HG02970 (cell line): ENCODE data around the gene WASL.
"Not testable (repeated sequence)": the region's sequence is repeated elsewhere in the genome, so short reads cannot be mapped to it uniquely, and the experiment has no call there.

Experiments
- ATAC-seq: cut with Tn5 transposase; IDR thresholded peaks from one replicate; pipeline ENCODE4 v1.9.1; 2021; ENCODE audit warnings: mild to moderate bottlenecking, moderate library complexity, moderate number of reproducible peaks; ENCODE audit not compliant: unreplicated experiment, low FRiP score

Gene WASL

DNA sequence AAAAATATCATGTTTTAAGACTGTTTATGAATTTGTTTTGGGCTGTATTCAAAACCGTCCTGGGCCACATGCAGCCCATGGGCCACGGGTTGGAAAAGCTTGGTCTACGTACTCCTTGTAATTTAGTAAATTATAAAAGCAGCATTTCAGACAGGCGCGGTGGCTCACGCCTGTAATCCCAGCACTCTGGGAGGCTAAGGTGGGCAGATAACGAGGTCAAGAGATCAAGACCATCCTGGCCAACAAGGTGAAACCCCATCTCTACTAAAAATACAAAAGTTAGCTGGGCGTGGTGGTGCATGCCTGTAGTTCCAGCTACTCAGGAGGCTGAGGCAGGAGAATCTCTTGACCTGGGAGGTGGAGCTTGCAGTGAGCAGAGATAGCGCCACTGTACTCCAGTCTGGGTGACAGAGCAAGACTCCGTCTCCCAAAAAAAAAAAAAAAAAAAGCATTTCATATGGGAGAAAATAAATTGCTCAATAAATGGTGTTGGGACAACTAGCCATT lies 11.6 kb downstream of the WASL start:
- not testable (repeated sequence) for ATAC-seq

- no peak for ATAC-seq
Observed at GRCh38 chr7:123735539-123735938, 13.3 kb downstream of the WASL start.

DNA sequence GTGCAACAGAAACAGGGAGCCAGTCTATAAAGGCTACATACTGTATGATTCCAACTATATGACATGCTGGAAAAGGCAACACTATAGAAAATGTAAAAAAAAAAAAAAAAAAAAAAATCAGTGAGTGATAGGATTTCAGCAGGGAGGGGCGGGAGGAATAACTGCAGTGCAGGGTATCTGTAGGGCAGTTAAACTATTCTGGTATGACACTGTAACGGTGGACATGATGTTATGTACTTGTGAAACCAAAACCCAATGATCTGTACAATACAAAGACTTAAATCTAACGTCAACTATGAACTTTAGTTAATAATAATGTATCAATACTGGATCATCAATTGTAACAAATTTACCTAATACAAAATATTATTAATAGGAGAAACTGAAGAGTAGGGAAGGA lies 14.3 kb downstream of the WASL start:
- ATAC-seq: no peak

- no peak for ATAC-seq
Observed at GRCh38 chr7:123732413-123733091, 16.3 kb downstream of the WASL start.

- ATAC-seq: no peak
Observed at GRCh38 chr7:123729218-123729578, 19.6 kb downstream of the WASL start.

- no peak for ATAC-seq
Observed at GRCh38 chr7:123727071-123727837, 21.5 kb downstream of the WASL start.

GRCh38 chr7:123725586-123726171 lies 23.1 kb downstream of the WASL start:
- no peak for ATAC-seq

DNA sequence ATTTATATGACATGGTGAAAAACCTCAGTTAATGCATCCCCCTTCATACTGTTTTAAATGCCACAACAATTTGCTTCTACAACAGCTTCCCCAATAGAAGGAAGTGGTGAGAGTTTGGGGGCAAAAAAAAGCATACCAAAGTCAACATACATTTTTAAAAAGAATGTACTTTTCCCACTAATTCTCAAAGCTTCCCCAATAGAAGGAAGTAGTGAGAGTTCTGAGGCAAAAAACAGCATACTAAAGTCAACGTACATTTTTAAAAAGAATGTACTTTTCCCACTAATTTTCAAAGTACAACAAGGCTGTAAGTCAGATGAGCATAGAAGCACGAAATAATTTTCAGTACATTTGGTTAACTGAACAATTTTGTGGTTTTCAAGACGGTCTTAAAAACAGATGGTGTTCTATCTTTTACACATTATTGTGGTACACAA lies 24.0 kb downstream of the WASL start:
- ATAC-seq: no peak

- no peak for ATAC-seq
Observed at GRCh38 chr7:123723913-123724312, 24.9 kb downstream of the WASL start.

DNA sequence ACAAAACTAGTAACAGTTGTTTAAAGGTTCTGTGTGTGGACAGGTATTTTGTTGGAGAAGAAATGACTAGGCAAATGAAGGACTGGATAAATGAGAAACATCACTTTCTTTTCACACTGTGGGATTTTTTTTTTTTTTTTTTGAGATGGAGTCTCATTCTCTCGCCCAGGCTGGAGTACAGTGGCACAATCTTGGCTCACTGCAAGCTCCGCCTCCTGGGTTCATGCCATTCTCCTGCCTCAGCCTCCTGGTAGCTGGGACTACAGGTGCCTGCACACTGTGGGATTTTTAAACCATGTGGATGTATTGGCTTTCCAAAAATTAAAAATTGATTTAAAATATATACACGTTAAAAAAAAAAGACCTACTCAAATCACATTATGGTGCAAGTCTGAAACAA lies 28.3 kb downstream of the WASL start:
- ATAC-seq: not testable (repeated sequence)

DNA sequence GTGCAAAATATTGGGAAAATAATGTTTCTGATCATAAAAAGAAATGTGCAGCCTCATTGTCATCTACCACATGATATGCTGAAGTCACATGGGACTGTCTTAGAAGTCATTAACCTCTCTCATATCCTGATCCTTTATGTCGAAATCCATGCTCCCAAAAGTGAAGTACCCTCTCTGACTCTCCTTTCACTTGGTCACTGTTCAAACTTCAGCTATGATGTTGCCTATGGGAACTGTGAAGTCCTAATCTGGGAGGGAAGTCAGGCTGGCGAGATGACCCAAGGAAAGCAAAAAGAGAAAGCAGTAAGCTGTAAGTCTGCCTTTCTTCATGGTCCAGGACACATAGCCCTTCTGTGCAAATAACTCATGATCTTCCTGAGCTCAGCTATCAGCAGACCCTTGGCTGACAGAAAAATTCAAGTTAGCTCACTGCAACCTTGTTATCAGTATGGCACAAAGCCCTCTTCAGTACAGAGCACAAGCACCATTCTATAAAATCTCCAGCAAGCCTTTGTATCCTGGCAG lies 29.5 kb downstream of the WASL start:
- no peak for ATAC-seq

- no peak for ATAC-seq
Observed at GRCh38 chr7:123718773-123719172, 30.0 kb downstream of the WASL start.

GRCh38 chr7:123717689-123718088 lies 31.1 kb downstream of the WASL start:
- no peak for ATAC-seq

GRCh38 chr7:123716877-123717276 lies 31.9 kb downstream of the WASL start:
- ATAC-seq: no peak

DNA sequence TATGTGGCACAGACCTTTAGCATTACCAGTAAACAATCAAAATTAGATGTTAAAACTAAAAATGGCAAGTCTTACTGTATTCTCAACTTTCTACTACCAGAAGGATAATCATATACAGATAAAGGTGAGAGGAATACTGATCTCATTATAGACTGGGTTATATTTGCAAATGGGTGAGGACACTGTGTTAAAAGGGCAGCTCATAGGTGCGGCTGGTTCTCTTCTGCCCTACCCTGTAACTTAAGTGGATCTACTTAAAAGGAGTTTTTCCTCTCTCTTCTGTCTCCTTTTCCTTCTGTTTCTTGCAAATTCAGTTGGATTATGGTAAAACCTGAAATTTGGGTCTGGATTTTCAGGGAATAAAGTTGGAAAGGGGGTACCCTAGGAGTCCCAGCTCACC lies 33.0 kb downstream of the WASL start:
- ATAC-seq: no peak

DNA sequence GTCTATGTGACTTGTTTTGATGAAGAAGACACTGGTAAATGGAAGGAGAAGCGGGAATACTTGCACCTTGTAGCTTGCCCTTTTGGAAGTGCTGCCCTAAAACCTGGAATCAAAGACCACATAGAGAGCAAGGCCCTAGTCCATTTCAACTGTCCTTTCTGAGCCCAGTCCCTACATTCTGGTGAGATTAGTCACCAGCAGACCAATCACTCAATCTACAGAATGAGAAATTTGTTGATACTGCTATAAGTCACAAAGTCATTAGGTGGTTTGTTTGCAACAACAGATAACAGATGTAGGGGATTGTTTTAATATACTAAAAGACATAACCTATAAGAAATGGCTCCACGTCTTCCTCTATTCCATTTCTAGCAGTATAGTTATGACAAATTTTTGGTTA lies 33.6 kb downstream of the WASL start:
- no peak for ATAC-seq

DNA sequence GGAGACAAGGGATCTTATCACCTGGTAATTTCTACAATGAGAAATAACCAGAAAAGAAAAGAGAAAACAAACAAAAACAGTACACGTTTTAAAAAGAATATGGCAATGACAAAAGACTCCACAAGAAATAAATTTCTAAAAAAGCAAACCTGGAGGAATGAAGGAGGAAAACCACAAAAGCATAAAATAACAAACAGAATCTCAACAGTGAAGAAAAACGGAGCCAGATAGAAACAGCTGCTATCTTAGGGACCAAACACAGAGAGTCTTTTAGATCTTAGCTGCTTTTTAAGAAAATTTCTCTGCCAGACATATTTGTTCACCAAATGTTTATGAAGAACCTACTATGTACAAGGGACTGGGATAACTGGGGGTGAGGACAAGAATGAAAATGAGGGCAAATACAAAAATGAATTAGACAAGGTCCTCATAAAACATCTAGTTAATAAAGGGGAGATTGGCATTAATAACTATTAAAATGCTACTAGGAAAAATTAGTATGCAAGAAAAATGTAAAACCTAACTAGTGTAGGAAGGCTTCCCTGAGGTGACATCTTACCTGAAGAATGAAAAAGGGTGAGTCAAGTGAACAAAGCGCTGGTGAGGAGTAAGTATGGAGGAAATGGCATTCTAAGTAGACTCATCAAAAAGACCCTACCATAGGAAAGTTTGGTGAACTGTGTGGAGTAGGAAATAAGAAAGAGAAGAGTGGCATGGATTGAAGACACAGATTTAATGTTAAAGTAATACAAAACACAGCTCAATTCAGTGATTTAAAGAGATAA lies 34.3 kb downstream of the WASL start:
- ATAC-seq: no peak

- no peak for ATAC-seq
Observed at GRCh38 chr7:123712619-123713018, 36.2 kb downstream of the WASL start.

DNA sequence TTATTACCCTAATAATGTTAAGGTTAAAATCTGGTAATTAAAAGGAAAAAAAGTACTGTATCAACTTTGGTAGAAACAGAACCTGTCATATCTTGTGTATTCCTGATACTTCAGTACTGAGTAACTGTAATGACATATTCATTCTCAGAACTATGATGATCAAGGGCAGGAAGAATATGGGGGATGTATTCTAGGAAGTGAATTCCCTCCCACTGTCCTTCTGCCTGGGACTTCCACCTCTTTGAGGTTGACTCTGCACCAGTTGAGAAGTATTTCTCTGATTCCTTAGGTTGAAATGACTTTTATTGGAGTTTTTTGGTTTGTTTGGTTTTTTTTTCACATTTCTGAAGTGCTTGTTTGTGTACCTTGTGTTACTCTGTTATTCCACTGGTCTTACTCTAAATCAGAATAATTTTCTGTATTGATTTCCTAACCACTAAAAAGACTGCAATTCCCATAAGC lies 36.9 kb downstream of the WASL start:
- ATAC-seq: no peak

DNA sequence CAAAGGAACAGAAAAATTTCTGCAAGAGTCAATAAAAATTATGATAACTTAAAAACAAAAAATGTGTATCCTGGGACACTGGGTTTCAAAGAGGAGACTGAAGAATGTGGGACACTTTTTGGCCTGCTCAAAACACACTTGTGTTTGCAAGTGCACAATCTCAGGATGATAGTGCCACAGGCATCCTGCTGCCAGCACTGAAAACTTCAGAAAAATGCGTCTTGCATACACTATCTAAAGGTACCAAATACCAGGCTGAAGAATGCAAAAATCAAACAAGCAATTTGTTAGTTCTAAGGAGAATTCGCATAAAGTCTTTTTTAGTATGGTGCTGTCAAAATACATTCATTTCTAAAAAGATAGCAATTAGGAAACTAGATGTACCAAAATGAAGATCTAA lies 38.1 kb downstream of the WASL start:
- ATAC-seq: no peak
